ENCODE data around the gene GPR15. TPM values are rescaled to one million over a fixed set of nuclear protein-coding genes. Genes with fewer than 3 reads are reported as not detected.

Gene GPR15
- total and polyA plus RNA-seq, 10 of the 15 experiments (the other 5 are each of a cell fraction or from before 2014, with no cell fraction given), result 70.7 to 150 (median 115) TPM

GRCh38 chr3:98522544-98523281, 9.1 kb upstream of the GPR15 start, which contains the start of gene CLDND1 (continued):
- TF ChIP-seq BCLAF1 (IDR thresholded peaks at IDR 0.05) (no peak), ASH2L (IDR thresholded peaks at IDR 0.05; ENCODE audit: borderline replicate concordance, low read depth) (no peak), IRF4 (IDR thresholded peaks at IDR 0.05; ENCODE audit: low read depth, low read length) (no peak), EGR1 (IDR thresholded peaks at IDR 0.05; ENCODE audit: borderline replicate concordance in 1 of 2, low read depth in 2 of 2, low read length in 2 of 2) (peak in 1 of 2 experiments; percentile 97; a peak in 2 of 3 replicates), FOS (IDR thresholded peaks at IDR 0.05; ENCODE audit: borderline replicate concordance, extremely low read depth, insufficient read length) (no peak), NR2F1 (conservative IDR thresholded peaks at IDR 0.05) (peak; percentile 75), MTA2 (IDR thresholded peaks at IDR 0.05; ENCODE audit: low read depth) (no peak), WRNIP1 (IDR thresholded peaks at IDR 0.05; ENCODE audit: borderline replicate concordance, low read depth, low read length) (no peak; the same call in 1 of the 2 replicates), STAT3 (IDR thresholded peaks at IDR 0.05; ENCODE audit: low read depth, low read length) (no peak), NFYA (IDR thresholded peaks at IDR 0.05; ENCODE audit: borderline replicate concordance, low read depth, low read length) (no peak), TAF1 (IDR thresholded peaks at IDR 0.05; ENCODE audit: borderline replicate concordance, low read depth, low read length) (peak; percentile 77; the same call in 1 of the 2 replicates), RELA (IDR thresholded peaks at IDR 0.05; ENCODE audit: borderline replicate concordance, partially characterized antibody) (no peak), YBX1 (IDR thresholded peaks at IDR 0.05) (no peak), SIN3A (IDR thresholded peaks at IDR 0.05; ENCODE audit: low read depth, low read length) (no peak), BHLHE40 (IDR thresholded peaks at IDR 0.05; ENCODE audit: borderline replicate concordance in 1 of 2, low read depth in 2 of 2, low read length in 1 of 2) (peak in 1 of 2 experiments; percentile 31; a peak in 2 of 4 replicates), HSF1 (IDR thresholded peaks at IDR 0.05; ENCODE audit: low read depth, low read length) (no peak), ZBED1 (IDR thresholded peaks at IDR 0.05; ENCODE audit: borderline replicate concordance) (peak; percentile 82; the same call in 1 of the 2 replicates), MAX (IDR thresholded peaks at IDR 0.05; ENCODE audit: low read depth, low read length) (peak; percentile 45; the same call in 1 of the 2 replicates), ZSCAN29 (IDR thresholded peaks at IDR 0.05) (no peak), SRF (IDR thresholded peaks at IDR 0.05; ENCODE audit: low read depth in 2 of 2, low read length in 2 of 2) (peak in 1 of 2 experiments; percentile 62; a peak in 1 of 4 replicates), CEBPB (IDR thresholded peaks at IDR 0.05; ENCODE audit: borderline replicate concordance in 1 of 2, low read depth in 2 of 2, low read length in 2 of 2) (no peak), RCOR1 (conservative IDR thresholded peaks at IDR 0.05; ENCODE audit: low read depth, low read length) (no peak), MEF2A (IDR thresholded peaks at IDR 0.05; ENCODE audit: insufficient read depth, low read depth, low read length) (peak; percentile 36; the same call in 1 of the 2 replicates)

All from GM12878 (cell line).